MM.1S (cell line): ENCODE results near the gene SNX18.

ENCODE experiments used
- DNase-seq: peaks from one replicate; pipeline ENCODE4 v3.0.0-alpha.2; 2015
- H2AFZ ChIP-seq: fragments of 300-600 bp; sonication (generic); 2 replicates; pipeline ENCODE4 v1.6.0; 2016; ENCODE audit warnings: antibody characterized with exemption, low read length
- H3F3A ChIP-seq: fragments of 300-600 bp; sonication (generic); 2 replicates; pipeline ENCODE4 v1.6.1; 2016; ENCODE audit warnings: mild to moderate bottlenecking, antibody characterized with exemption, low read length, moderate library complexity, mixed read lengths; ENCODE audit not compliant: insufficient read depth
- H3K27ac ChIP-seq: fragments of 300-600 bp; sonication (generic); 2 replicates; pipeline ENCODE4 v1.5.1; 2016; ENCODE audit warnings: mild to moderate bottlenecking, low read length
- H3K27me3 ChIP-seq: fragments of 300-600 bp; sonication (generic); replicated peaks from 2 replicates; pipeline ENCODE4 v1.6.0; 2016; ENCODE audit warnings: low read length; ENCODE audit not compliant: insufficient read depth
- H3K36me3 ChIP-seq: fragments of 300-600 bp; sonication (generic); replicated peaks from 2 replicates; pipeline ENCODE4 v1.6.1; 2016; ENCODE audit warnings: mild to moderate bottlenecking, low read length, mixed read lengths; ENCODE audit not compliant: insufficient read depth
- H3K4me1 ChIP-seq: fragments of 300-600 bp; sonication (generic); 2 replicates; pipeline ENCODE4 v1.6.1; 2016; ENCODE audit warnings: low read length, mixed read lengths
- H3K4me2 ChIP-seq: fragments of 300-600 bp; sonication (generic); 2 replicates; pipeline ENCODE4 v1.6.0; 2016; ENCODE audit warnings: low read depth, low read length
- H3K4me3 ChIP-seq: fragments of 300-600 bp; sonication (generic); 2 replicates; pipeline ENCODE4 v1.5.1; 2016; ENCODE audit warnings: low read length, mixed read lengths
- H3K79me2 ChIP-seq: fragments of 300-600 bp; sonication (generic); 2 replicates; pipeline ENCODE4 v1.6.1; 2016; ENCODE audit warnings: mixed run types, low read length, mixed read lengths
- H3K9ac ChIP-seq: fragments of 300-600 bp; sonication (generic); 2 replicates; pipeline ENCODE4 v1.6.1; 2016; ENCODE audit warnings: low read length, mixed read lengths
- H3K9me2 ChIP-seq: fragments of 300-600 bp; sonication (generic); replicated peaks from 2 replicates; pipeline ENCODE4 v1.6.1; 2016; ENCODE audit warnings: mild to moderate bottlenecking, low read length, mixed read lengths; ENCODE audit not compliant: insufficient read depth
- H3K9me3 ChIP-seq: fragments of 300-600 bp; sonication (generic); replicated peaks from 2 replicates; pipeline ENCODE4 v1.6.1; 2016; ENCODE audit warnings: mild to moderate bottlenecking, low read length, mixed read lengths; ENCODE audit not compliant: insufficient read depth
- H4K20me1 ChIP-seq: fragments of 300-600 bp; sonication (generic); 2 replicates; pipeline ENCODE4 v1.6.1; 2016; ENCODE audit warnings: mild to moderate bottlenecking, low read length, moderate library complexity, mixed read lengths; ENCODE audit not compliant: insufficient read depth
- CTCF ChIP-seq: fragments of 300-600 bp; sonication (generic); IDR thresholded peaks from 2 replicates; pipeline ENCODE4 v1.5.1; 2016; ENCODE audit warnings: antibody characterized with exemption, low read length, mixed read lengths
- EZH2 ChIP-seq: fragments of 300-600 bp; sonication (generic); optimal IDR thresholded peaks from 2 replicates; pipeline ENCODE3; 2017; ENCODE audit warnings: low read depth, mild to moderate bottlenecking, antibody characterized with exemption, low read length, mixed read lengths
- EZH2phosphoT487 ChIP-seq: fragments of 300-600 bp; sonication (generic); IDR thresholded peaks from 2 replicates; pipeline ENCODE4 v1.6.1; 2018; ENCODE audit warnings: antibody characterized with exemption, low read length

Gene SNX18

DNA sequence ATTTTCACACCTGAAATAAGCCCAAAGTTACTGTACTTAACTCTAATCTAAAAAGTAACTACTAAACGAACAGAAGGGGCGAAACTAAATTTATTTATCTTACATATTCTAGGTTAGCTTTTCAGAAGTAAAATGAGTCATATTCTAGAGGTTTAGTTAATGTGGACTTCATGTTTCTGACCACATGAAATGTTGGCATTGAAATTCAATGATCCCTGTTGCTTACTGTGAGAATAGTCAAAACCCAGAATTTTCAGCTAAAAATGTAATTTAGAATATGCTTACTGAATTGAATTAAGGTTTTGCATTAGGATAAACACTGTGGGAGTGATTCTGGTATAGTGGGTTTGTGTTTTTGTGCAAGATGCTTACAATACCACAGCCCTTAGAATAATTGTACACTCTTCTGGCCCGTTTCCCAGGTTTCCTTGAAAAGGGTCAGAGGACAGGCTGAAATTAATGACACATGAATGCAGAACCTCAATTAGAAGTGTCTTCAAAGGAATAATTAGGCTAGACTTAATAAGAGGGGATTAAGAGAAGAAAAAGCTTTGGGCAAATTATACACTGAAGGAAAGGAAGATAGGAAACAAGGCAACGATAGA lies 1.4 kb upstream of the SNX18 start:
- Histone ChIP-seq H3K4me2 (no peak overlapping the region), H3K9me2 (no peaks in the 10 kb centered on the region), H4K20me1 (no peaks in the 10 kb centered on the region), H3K79me2 (peaks cover 35% of the 10 kb centered on the region), H3K27me3 (no peaks in the 10 kb centered on the region), H2AFZ (no peak overlapping the region), H3K4me3 (no peak overlapping the region), H3K36me3 (no peaks in the 10 kb centered on the region; the same call in 1 of the 2 replicates), H3K4me1 (peaks cover 18% of the 10 kb centered on the region), H3F3A (peaks cover 17% of the 10 kb centered on the region; the same call in 1 of the 2 replicates), H3K9ac (no peak overlapping the region), H3K27ac (no peak overlapping the region), H3K9me3 (no peaks in the 10 kb centered on the region)
- no peak for DNase-seq
- no peak for TF ChIP-seq EZH2
- TF ChIP-seq EZH2phosphoT487, result no peak
- no peak for TF ChIP-seq CTCF

DNA sequence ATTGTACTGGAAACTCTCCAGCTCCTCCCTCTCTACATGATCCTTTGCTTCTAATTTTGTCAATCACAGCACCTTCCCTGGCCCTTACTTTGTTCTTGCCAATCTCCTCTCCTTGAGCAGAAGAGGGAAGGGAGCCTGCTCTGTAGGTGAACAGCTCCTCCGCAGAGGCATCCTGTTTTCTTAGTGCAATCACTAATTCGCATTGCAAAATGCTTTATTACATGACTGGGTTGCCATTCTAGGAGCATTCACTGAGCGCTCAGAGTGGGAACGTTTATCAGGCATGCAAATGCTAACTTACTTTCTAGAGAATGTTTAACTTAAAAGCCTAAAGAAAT lies 416 bp upstream of the SNX18 start:
- Histone ChIP-seq H3K4me2 (peak overlapping the region; percentile 33), H3K9ac (no peak overlapping the region), H3K4me3 (peak overlapping the region; percentile 21; the same call in 1 of the 2 replicates)

DNA sequence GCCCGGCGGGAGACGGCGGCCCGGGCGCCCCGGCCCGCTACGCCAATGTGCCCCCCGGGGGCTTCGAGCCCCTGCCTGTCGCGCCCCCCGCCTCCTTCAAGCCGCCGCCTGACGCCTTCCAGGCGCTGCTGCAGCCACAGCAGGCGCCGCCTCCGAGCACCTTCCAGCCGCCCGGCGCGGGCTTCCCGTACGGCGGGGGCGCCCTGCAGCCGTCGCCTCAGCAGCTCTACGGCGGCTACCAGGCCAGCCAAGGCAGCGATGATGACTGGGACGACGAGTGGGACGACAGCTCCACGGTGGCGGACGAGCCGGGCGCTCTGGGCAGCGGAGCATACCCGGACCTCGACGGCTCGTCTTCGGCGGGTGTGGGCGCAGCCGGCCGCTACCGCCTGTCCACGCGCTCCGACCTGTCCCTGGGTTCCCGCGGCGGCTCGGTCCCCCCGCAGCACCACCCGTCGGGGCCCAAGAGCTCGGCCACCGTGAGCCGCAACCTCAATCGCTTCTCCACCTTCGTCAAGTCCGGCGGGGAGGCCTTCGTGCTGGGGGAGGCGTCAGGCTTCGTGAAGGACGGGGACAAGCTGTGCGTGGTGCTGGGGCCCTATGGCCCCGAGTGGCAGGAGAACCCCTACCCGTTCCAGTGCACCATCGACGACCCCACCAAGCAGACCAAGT lies 723 bp downstream of the SNX18 start:
- Histone ChIP-seq H3K9me3 (no peaks in the 10 kb centered on the region), H3K4me1 (peaks cover 30% of the 10 kb centered on the region), H3K4me3 (peak overlapping the region; percentile 69), H3K4me2 (peak overlapping the region; percentile 81), H3K27ac (peak overlapping the region; percentile 56; the same call in 1 of the 2 replicates), H3K36me3 (no peaks in the 10 kb centered on the region; the same call in 1 of the 2 replicates), H2AFZ (peak overlapping the region; percentile 55; the same call in 1 of the 2 replicates), H3K27me3 (no peaks in the 10 kb centered on the region), H3K79me2 (peaks cover 56% of the 10 kb centered on the region), H3F3A (peaks cover 26% of the 10 kb centered on the region), H3K9me2 (no peaks in the 10 kb centered on the region), H4K20me1 (no peaks in the 10 kb centered on the region), H3K9ac (peak overlapping the region; percentile 80)
- DNase-seq, result peak; percentile 42
- TF ChIP-seq EZH2 (no peak), CTCF (no peak), EZH2phosphoT487 (no peak)

More for the DNA sequence above, 416 bp upstream of the SNX18 start:
- Histone ChIP-seq H3K9me3 (no peaks in the 10 kb centered on the region), H3F3A (peaks cover 17% of the 10 kb centered on the region), H3K27ac (no peak overlapping the region), H3K36me3 (no peaks in the 10 kb centered on the region; the same call in 1 of the 2 replicates), H3K4me1 (peaks cover 22% of the 10 kb centered on the region), H3K9me2 (no peaks in the 10 kb centered on the region), H3K79me2 (peaks cover 44% of the 10 kb centered on the region), H2AFZ (peak overlapping the region; percentile 35; the same call in 1 of the 2 replicates), H3K27me3 (no peaks in the 10 kb centered on the region), H4K20me1 (no peaks in the 10 kb centered on the region)
- DNase-seq, result no peak
- TF ChIP-seq EZH2 (no peak), EZH2phosphoT487 (no peak), CTCF (no peak)
